DMS79 treated with DMSO at 0.1 percent for 48 hours (cell line): ENCODE measurements around the gene CDH4.
A peak's percentile ranks its signal among the peaks of the same experiment; 100 is the strongest.

Source experiments
- DNase-seq: peaks from one replicate; lab custom pipeline; 2025; lab: John Stamatoyannopoulos, UW

Gene CDH4

DNA sequence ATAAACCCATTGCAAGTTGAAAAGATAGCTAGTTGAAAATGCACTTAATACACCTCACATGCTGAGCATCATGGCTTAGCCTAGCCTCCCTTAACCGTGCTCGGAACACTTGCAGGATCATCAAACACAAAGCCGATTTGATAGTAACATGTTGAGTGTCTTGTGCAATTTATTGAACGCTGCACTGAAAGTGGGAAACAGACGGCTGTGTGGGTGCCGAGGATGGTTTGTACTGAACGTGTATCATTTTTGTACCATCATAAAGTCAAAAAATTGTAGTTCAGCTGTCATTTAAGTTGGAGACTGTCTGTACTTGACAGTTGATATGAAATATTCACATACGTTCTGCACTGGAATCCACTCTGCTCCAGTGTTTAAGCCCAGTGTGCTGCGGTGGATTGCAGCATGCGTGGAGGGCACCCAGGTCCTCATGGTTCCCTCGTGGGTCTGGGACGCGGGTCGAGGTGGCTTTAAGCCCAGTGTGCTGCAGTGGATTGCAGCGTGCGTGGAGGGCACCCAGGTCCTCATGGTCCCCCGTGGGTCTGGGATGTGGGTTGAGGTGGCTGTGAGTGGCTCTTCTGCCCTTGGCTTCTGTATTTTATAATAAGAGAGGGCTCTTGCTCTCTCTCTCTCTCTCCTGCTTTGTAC lies 77.0 kb downstream of the CDH4 start:
- no peak for DNase-seq

GRCh38 chr20:61330441-61330840 lies 78.4 kb downstream of the CDH4 start:
- DNase-seq: no peak

- no peak for DNase-seq
Measured at GRCh38 chr20:61331543-61331942, 79.5 kb downstream of the CDH4 start.

- DNase-seq: no peak
Measured at GRCh38 chr20:61332016-61332975, 80.2 kb downstream of the CDH4 start.

- DNase-seq: no peak
Measured at GRCh38 chr20:61333484-61334108, 81.5 kb downstream of the CDH4 start.

- DNase-seq: no peak
Measured at GRCh38 chr20:61340157-61340556, 88.1 kb downstream of the CDH4 start.

DNA sequence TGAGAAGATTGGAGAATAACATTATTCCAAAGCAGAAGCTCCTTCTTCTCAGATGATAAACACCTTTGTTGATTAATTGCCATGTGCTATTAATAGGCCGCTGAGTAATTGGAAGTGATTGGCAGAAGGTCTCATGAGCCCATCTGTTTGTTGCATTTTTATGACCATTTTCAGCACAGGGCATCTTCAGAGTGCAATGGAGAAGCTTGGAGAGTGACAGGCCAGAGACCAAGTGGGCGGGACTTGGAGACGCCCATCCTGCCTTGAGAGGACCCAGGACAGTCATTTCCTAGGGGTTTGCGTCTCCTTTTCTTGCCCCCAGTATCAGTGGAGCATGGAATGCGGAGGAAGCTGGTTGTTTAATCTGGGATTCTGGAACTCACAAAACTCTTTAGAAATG lies 89.5 kb downstream of the CDH4 start:
- DNase-seq: no peak

DNA sequence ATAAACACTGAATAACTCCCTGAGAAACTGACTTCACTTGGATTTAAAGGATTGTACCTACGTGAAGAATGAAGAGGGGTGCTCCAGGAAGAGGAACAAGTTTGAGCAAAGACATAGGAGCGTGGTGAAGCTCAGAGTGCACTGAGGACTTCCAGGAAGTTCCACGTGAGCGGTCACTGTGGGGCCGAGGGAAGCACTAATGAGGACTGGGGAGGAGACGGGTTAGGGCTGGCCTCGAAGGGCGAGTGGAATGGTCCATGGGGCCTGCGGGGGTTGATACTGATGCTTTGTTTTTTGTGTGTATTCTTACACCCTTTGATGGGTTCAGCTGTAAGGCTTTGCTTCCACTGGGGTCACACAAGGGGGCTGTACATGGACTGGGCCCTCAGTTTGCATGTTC lies 91.9 kb downstream of the CDH4 start:
- no peak for DNase-seq

GRCh38 chr20:61345656-61346055 lies 93.6 kb downstream of the CDH4 start:
- DNase-seq: no peak

DNA sequence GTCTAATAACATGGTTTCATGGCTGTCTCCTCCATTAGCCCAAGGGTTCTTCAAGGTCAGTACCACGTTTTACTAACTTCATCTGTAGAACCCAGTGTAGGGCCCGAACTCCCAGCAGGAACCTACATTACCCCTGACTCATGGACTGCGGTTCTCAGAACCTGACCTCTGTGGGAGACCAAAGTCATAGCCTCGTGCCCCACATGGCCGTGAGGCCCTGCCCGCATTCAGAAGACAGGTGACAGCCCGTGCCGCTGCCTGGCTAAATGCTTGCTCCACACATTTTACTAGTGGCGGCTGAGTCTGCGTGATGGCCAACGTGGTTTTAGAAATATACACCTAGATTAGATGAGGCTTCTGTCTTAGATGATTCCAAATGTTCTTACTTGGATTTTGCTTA lies 94.9 kb downstream of the CDH4 start:
- DNase-seq: no peak

- no peak for DNase-seq
Measured at GRCh38 chr20:61347443-61347842, 95.4 kb downstream of the CDH4 start.

GRCh38 chr20:61349447-61350165 lies 97.5 kb downstream of the CDH4 start:
- DNase-seq: no peak

GRCh38 chr20:61350500-61351250 lies 98.6 kb downstream of the CDH4 start:
- DNase-seq: no peak

GRCh38 chr20:61352346-61353260 lies 100.5 kb downstream of the CDH4 start:
- peak; percentile 36 for DNase-seq

GRCh38 chr20:61353261-61354000 lies 101.4 kb downstream of the CDH4 start:
- no peak for DNase-seq

DNA sequence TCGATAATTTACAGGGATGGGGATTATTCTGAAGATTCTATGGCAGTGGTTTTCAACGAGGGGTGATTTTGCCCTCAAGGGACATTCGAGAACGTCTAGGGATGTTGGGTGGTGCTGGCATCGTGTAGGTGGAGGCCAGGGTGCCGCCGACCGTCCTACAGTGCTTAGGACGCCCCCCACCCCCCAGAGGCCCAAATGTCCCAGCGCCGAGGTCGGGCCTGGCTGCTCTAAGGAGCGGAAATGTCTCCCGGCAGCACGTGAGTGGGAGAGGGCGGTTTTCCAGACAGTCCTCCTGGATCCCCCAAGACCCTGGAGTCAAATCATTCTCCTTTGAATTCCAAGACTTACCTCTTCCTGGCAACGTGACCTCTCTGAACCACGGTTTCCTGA lies 101.9 kb downstream of the CDH4 start:
- no peak for DNase-seq

DNA sequence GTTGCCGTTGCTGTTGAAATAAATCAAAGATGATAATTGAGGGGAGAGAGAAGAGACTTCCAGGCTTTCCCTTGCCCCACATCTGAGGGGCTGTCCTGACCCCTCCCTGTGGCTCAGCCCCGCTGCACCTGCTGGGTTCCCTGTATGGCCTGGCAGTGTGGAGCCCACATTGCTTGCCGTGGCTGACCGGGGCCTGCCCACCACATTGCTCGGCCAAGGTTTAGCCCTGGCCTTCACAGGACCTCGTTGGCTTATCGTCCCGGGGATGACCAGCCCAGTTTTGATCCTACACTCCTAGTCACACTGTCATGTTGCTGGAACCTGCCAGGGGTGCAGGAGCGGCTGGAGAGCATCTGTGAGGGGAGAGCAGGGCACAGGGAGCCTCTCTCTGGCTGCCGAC lies 102.4 kb downstream of the CDH4 start:
- no peak for DNase-seq

- peak; percentile 69 for DNase-seq
Measured at GRCh38 chr20:61354901-61355495, 102.9 kb downstream of the CDH4 start.

GRCh38 chr20:61355585-61355984 lies 103.5 kb downstream of the CDH4 start:
- peak; percentile 45 for DNase-seq
